ENCODE measurements around the gene MCTS1.

DNA sequence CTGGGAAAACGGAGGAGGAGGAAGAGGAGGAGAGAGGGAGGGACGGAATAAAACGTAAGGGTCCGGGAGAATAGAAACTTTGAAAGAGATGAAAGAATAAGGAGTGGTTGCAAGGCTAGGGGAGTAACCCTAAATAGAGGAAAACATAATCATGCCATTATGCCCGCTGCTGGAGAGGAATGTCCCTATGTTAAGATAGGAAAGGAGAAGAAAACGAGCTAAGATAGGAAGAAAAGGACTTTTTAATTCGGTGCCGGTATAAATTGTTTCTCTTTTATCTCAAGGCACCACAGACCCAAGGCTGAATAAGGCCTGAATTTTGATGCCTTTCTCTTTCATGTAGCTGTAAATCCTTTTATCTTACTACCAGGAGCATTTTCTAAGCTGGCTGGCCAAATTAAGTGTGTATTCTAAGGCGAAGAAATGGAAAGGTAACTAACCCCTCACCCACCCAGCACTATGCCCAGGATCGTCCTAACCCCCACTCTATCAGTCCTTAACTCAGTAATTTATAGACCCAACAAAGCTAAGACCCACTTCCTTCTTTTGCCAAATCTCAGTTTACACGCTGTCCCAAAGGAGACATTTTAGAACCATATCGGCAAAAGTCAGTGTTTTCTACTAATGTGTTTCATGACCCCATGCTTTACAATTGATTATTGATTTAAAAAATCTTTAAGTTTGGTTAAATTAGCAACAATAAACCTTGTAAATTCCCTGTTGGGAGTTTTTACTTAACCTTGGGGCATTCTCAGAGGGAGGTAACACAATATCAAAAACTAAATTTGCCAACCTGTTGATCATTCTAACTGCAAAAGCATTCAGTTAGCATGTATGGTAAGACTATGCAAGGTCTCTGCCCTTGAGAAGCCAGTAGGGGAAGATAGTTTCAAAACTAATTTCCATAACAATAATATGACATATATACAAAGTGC is 42.0 kb upstream of the MCTS1 start:
- TF ChIP-seq EZH2 (IDR thresholded peaks at IDR 0.05; ENCODE audit: borderline replicate concordance, low read depth, low read length, severe bottlenecking) (no peak), POLR2A (IDR thresholded peaks at IDR 0.05; ENCODE audit: low read depth, low read length) (peak; percentile 46), JUN (IDR thresholded peaks at IDR 0.05; ENCODE audit: borderline replicate concordance, insufficient read depth, insufficient read length, low read depth) (no peak)
- TF ChIP-seq, protein P1, sequence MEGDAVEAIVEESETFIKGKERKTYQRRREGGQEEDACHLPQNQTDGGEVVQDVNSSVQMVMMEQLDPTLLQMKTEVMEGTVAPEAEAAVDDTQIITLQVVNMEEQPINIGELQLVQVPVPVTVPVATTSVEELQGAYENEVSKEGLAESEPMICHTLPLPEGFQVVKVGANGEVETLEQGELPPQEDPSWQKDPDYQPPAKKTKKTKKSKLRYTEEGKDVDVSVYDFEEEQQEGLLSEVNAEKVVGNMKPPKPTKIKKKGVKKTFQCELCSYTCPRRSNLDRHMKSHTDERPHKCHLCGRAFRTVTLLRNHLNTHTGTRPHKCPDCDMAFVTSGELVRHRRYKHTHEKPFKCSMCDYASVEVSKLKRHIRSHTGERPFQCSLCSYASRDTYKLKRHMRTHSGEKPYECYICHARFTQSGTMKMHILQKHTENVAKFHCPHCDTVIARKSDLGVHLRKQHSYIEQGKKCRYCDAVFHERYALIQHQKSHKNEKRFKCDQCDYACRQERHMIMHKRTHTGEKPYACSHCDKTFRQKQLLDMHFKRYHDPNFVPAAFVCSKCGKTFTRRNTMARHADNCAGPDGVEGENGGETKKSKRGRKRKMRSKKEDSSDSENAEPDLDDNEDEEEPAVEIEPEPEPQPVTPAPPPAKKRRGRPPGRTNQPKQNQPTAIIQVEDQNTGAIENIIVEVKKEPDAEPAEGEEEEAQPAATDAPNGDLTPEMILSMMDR (IDR thresholded peaks at IDR 0.05; ENCODE audit: extremely low read depth in 1 of 2, insufficient read depth in 1 of 2, low read depth in 1 of 2, low read length in 2 of 2), result no peak
- TF ChIP-seq, protein P2, sequence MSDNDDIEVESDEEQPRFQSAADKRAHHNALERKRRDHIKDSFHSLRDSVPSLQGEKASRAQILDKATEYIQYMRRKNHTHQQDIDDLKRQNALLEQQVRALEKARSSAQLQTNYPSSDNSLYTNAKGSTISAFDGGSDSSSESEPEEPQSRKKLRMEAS (IDR thresholded peaks at IDR 0.05; ENCODE audit: insufficient read depth, insufficient read length), result no peak

All from endothelial cell of umbilical vein (primary cell).